IMR-90 (cell line): ENCODE results near the gene EYS. TPM values are rescaled to one million over a fixed set of nuclear protein-coding genes. Genes with fewer than 3 reads are reported as not detected.

Experiments
- ATAC-seq: fragments of 200-7000 bp; cut with Tn5 transposase; 2 replicates; pipeline ENCODE4 v1.9.1; 2020; ENCODE audit warnings: low read depth, mild to moderate bottlenecking, moderate library complexity
- BruUV-seq: library from RNA; stranded (reverse); fragments of 400-500 nt; replicated peaks from 2 replicates; lab custom pipeline; 2021; lab: Mats Ljungman, UMichigan
- CTCF ChIA-PET: fragments of 300-600 bp; formaldehyde crosslinking; extraction: SDS; loops from one replicate; lab custom pipeline; 2021; ENCODE audit warnings: antibody characterized with exemption; lab: Yijun Ruan, JAX
- POLR2A ChIA-PET: fragments of 300-600 bp; sonication (Branson Sonifier 250); formaldehyde crosslinking; loops from one replicate; lab custom pipeline; 2022; ENCODE audit warnings: antibody characterized with exemption; ENCODE audit not compliant: unreplicated experiment; lab: Charles Lee
- DNase-seq: peaks from one replicate; pipeline ENCODE4 v3.0.0; 2013
- H2AFZ ChIP-seq: replicated peaks from 2 replicates; pipeline ENCODE3; 2013; ENCODE audit warnings: low read length, mild to moderate bottlenecking; ENCODE audit not compliant: poor library complexity
- H2AK5ac ChIP-seq: 2 replicates; pipeline ENCODE4 v1.6.1; 2013; ENCODE audit warnings: low read depth, low read length, inconsistent platforms
- H2AK9ac ChIP-seq: replicated peaks from 2 replicates; pipeline ENCODE3; 2013; ENCODE audit warnings: mild to moderate bottlenecking, low read depth, low read length, moderate library complexity; ENCODE audit not compliant: poor library complexity
- H2BK120ac ChIP-seq: 2 replicates; pipeline ENCODE4 v1.6.1; 2013; ENCODE audit warnings: low read depth, low read length, inconsistent platforms
- H2BK15ac ChIP-seq: 3 replicates; pipeline ENCODE4 v1.6.1; 2013; ENCODE audit warnings: low read depth, low read length, inconsistent platforms
- H2BK20ac ChIP-seq: 2 replicates; pipeline ENCODE4 v1.6.1; 2013; ENCODE audit warnings: low read depth, mild to moderate bottlenecking, inconsistent platforms, low read length, moderate library complexity
- H2BK5ac ChIP-seq: 2 replicates; pipeline ENCODE4 v1.6.1; 2013; ENCODE audit warnings: mild to moderate bottlenecking, low read depth, low read length, inconsistent platforms; ENCODE audit not compliant: poor library complexity, severe bottlenecking
- H3K14ac ChIP-seq: replicated peaks from 2 replicates; pipeline ENCODE4 v1.6.1; 2013; ENCODE audit warnings: low read depth, low read length, inconsistent platforms
- H3K18ac ChIP-seq: 2 replicates; pipeline ENCODE4 v1.6.1; 2013; ENCODE audit warnings: low read depth, low read length, control low read depth
- H3K23ac ChIP-seq: 2 replicates; pipeline ENCODE4 v1.6.1; 2013; ENCODE audit warnings: low read depth, low read length, inconsistent platforms
- H3K27ac ChIP-seq: 2 replicates; pipeline ENCODE4 v1.5.1; 2013; ENCODE audit warnings: mild to moderate bottlenecking, control low read depth, low read length; ENCODE audit not compliant: insufficient read depth
- H3K27me3 ChIP-seq: 2 replicates; pipeline ENCODE4 v1.6.1; 2013; ENCODE audit warnings: low read length; ENCODE audit not compliant: control insufficient read depth, insufficient read depth
- H3K36me3 ChIP-seq: 2 replicates; pipeline ENCODE4 v1.6.1; 2013; ENCODE audit warnings: low read length, mixed read lengths; ENCODE audit not compliant: control insufficient read depth, insufficient read depth
- H3K4ac ChIP-seq: 2 replicates; pipeline ENCODE4 v1.6.1; 2013; ENCODE audit warnings: low read depth, low read length, inconsistent platforms
- H3K4me1 ChIP-seq: 2 replicates; pipeline ENCODE4 v1.6.1; 2013; ENCODE audit warnings: low read length, mixed read lengths; ENCODE audit not compliant: control insufficient read depth, insufficient read depth
- H3K4me2 ChIP-seq: 2 replicates; pipeline ENCODE4 v1.6.1; 2013; ENCODE audit warnings: low read depth, mild to moderate bottlenecking, control low read depth, low read length, moderate library complexity
- H3K4me3 ChIP-seq: 2 replicates; pipeline ENCODE4 v1.5.1; 2013; ENCODE audit warnings: low read depth, mild to moderate bottlenecking, control low read depth, low read length, moderate library complexity; ENCODE audit not compliant: insufficient read depth
- H3K56ac ChIP-seq: 2 replicates; pipeline ENCODE4 v1.6.1; 2013; ENCODE audit warnings: low read length, inconsistent platforms; ENCODE audit not compliant: insufficient read depth; ENCODE audit errors: extremely low read depth
- H3K79me1 ChIP-seq, 2 experiments: 2 replicates each; pipeline ENCODE4 v1.6.1; 2013; ENCODE audit warnings: low read length in 2 of 2, inconsistent platforms in 1 of 2, low read depth in 1 of 2
- H3K9ac ChIP-seq: 2 replicates; pipeline ENCODE4 v1.6.1; 2013; ENCODE audit warnings: low read depth, low read length, control low read depth
- H3K9me1 ChIP-seq: 2 replicates; pipeline ENCODE4 v1.6.1; 2013; ENCODE audit warnings: low read length, inconsistent platforms; ENCODE audit not compliant: insufficient read depth
- H3K9me3 ChIP-seq: 2 replicates; pipeline ENCODE4 v1.6.1; 2013; ENCODE audit warnings: low read length; ENCODE audit not compliant: control insufficient read depth, insufficient read depth
- H4K20me1 ChIP-seq: 2 replicates; pipeline ENCODE4 v1.6.1; 2013; ENCODE audit warnings: low read length, inconsistent platforms; ENCODE audit not compliant: insufficient read depth
- H4K5ac ChIP-seq: 2 replicates; pipeline ENCODE4 v1.6.1; 2013; ENCODE audit warnings: mild to moderate bottlenecking, low read depth, low read length, control low read depth
- H4K8ac ChIP-seq, 2 experiments: 2 replicates each; pipeline ENCODE4 v1.6.1; 2013; ENCODE audit warnings: low read depth in 2 of 2, low read length in 2 of 2, control low read depth in 1 of 2, inconsistent platforms in 1 of 2
- H4K91ac ChIP-seq: 2 replicates; pipeline ENCODE4 v1.6.1; 2013; ENCODE audit warnings: low read depth, low read length, inconsistent platforms; ENCODE audit not compliant: insufficient read depth
- FOS ChIP-seq: fragments of 150-350 bp; IDR thresholded peaks from 2 replicates; pipeline ENCODE4 v1.6.1; 2016; ENCODE audit warnings: low read depth, low read length
- POLR2A ChIP-seq: IDR thresholded peaks from 2 replicates; pipeline ENCODE4 v1.6.1; 2012; ENCODE audit warnings: mild to moderate bottlenecking, low read depth, low read length
- RAD21 ChIP-seq: IDR thresholded peaks from 2 replicates; pipeline ENCODE4 v1.6.1; 2012; ENCODE audit warnings: low read length, improper control_type of control experiment
- RCOR1 ChIP-seq: IDR thresholded peaks from 2 replicates; pipeline ENCODE4 v1.6.1; 2012; ENCODE audit warnings: mild to moderate bottlenecking, low read length, improper control_type of control experiment; ENCODE audit not compliant: insufficient replicate concordance
- WGBS, 2 experiments: methylation state at CpG; one replicate each; pipeline versions ENCODE4 v1.1.5 to v1.1.7; 2013; ENCODE audit warnings: missing lambda C conversion rate in 2 of 2; ENCODE audit not compliant: insufficient read length in 1 of 2; ENCODE audit errors: extremely low coverage in 2 of 2; 5-methylcytosine and 5-hydroxymethylcytosine counted together
- dilution Hi-C: fragments of 300-500 bp; cut with HindIII; formaldehyde crosslinking; loops from one replicate; pipeline ENCODE4 v1.14.3; 2018; ENCODE audit warnings: low sequenced_read_pairs; ENCODE audit not compliant: unreplicated experiment
- in situ Hi-C: fragments of 300-500 bp; cut with MboI; formaldehyde crosslinking; loops from 3 replicates; pipeline ENCODE4 v1.14.3; 2019; ENCODE audit warnings: low sequenced_read_pairs, inconsistent platforms, mixed read lengths
- intact Hi-C: fragments of 100-400 bp; cut with micrococcal nuclease; formaldehyde crosslinking; loops from 2 replicates; pipeline ENCODE4 v1.10.0; 2022
- polyA plus RNA-seq, 3 experiments: library from polyadenylated mRNA; depleted of rRNA; stranded (reverse); fragments of >200 nt; gene quantifications; 2 replicates each; pipeline ENCODE4 v1.2.3, GENCODE V29; 2012; ENCODE audit warnings: low replicate concordance in 1 of 3
- total RNA-seq: library from RNA; depleted of rRNA; stranded (reverse); fragments of >200 nt; gene quantifications from 2 replicates; pipeline ENCODE4 v1.2.3, GENCODE V29; 2012

The EYS gene
- total and polyA plus RNA-seq, 2 of the 4 experiments (the other 2 are of a cell fraction): under 0.01 TPM; not detected in 1

- Histone ChIP-seq H3K4me3 (no peak overlapping the region), H3K14ac (0 out of 2 replicates have a peak overlapping the region, but pooled peaks have one; percentile 0), H2BK20ac (0 out of 2 replicates have a peak overlapping the region, but pooled peaks have one; percentile 5), H4K91ac (no peak overlapping the region), H3K27ac (no peak overlapping the region), H2BK5ac (peak overlapping the region; percentile 10), H4K20me1 (no peaks in the 10 kb centered on the region), H3K79me1 (no peaks in the 10 kb centered on the region), H3K9ac (no peak overlapping the region), H3K56ac (no peak overlapping the region), H2AK5ac (0 out of 2 replicates have a peak overlapping the region, but pooled peaks have one; percentile 8), H3K18ac (peak overlapping the region; percentile 29; the same call in 1 of the 2 replicates), H3K27me3 (no peaks in the 10 kb centered on the region), H3K4ac (no peak overlapping the region), H2BK15ac (no peak overlapping the region), H3K4me1 (peaks cover 4% of the 10 kb centered on the region), H3K9me1 (no peaks in the 10 kb centered on the region), H2AK9ac (no peak overlapping the region), H2AFZ (no peak overlapping the region), H3K23ac (no peak overlapping the region), H4K5ac (peak overlapping the region; percentile 80; the same call in 1 of the 2 replicates), H2BK120ac (peak overlapping the region; percentile 12; the same call in 1 of the 2 replicates), H3K36me3 (no peaks in the 10 kb centered on the region), H3K9me3 (no peaks in the 10 kb centered on the region), H3K4me2 (no peak overlapping the region), H4K8ac (peak overlapping the region in 1 of 2 experiments; percentile 26; a peak in 1 of 4 replicates)
- TF ChIP-seq FOS: no peak
- no peak for TF ChIP-seq RCOR1
- TF ChIP-seq POLR2A: no peak
- no peak for TF ChIP-seq RAD21
- no CpG with 5 or more reads among the region's 3 CpGs for WGBS, 2 experiments
- ATAC-seq (peak; percentile 41; the same call in 1 of the 2 replicates), DNase-seq (peak; percentile 48)
- ChIA-PET CTCF (interaction anchor here (1.2 kb wide), 1 partner anchor 10 kb away, joined by 3 read pairs; no protein-coding TSS in a partner anchor), POLR2A (no interaction called here)
- in situ Hi-C loops: no loop called here
- dilution Hi-C loops: no loop called here
- intact Hi-C loops: no loop called here
- no TSS peak for BruUV-seq
These were observed 1844.4 kb downstream of the EYS start for GRCh38 chr6:63862486-63863198.
